ENCODE results near the gene PCDHB8.
"Not testable (repeated sequence)": the region's sequence is repeated elsewhere in the genome, so short reads cannot be mapped to it uniquely, and the experiment has no call there.

GRCh38 chr5:141179371-141179770 lies 1.8 kb downstream of the PCDHB8 start:
- not testable (repeated sequence) for TF ChIP-seq CTCF, POLR2A (IDR thresholded peaks at IDR 0.05)
